Adrenal gland (tissue), 5 donors: ENCODE measurements around the gene CLCA1.

Experiments used
- CTCF ChIP-seq, 6 experiments: fragments of 450-650 bp in 4 of 6; fragments of 200-600 bp in 2 of 6; sonication (generic) in 1 of 6; IDR thresholded peaks; 1 replicate in 5 of 6; 2 replicates in 1 of 6; pipeline versions ENCODE4 v1.5.1 to v1.8.0; 2016 to 2021; ENCODE audit warnings: antibody characterized with exemption in 6 of 6, mild to moderate bottlenecking in 2 of 6, moderate library complexity in 1 of 6
- POLR2A ChIP-seq, 2 donors: fragments of 450-650 bp; IDR thresholded peaks; one replicate each; pipeline ENCODE4 v1.6.1; 2017; ENCODE audit warnings: antibody characterized with exemption in 2 of 2, mild to moderate bottlenecking in 2 of 2, moderate library complexity in 1 of 2
- donor health status: DM: no; HTN: no; CAD: no.

- TF ChIP-seq CTCF (IDR thresholded peaks at IDR 0.05): no peak
- no peak for TF ChIP-seq POLR2A (IDR thresholded peaks at IDR 0.05)
These were observed 22.6 kb downstream of the CLCA1 start for GRCh38 chr1:86491171-86491950.
